Measurements from ENCODE around the gene CDC73. TPM values are rescaled to one million over a fixed set of nuclear protein-coding genes. Genes with fewer than 3 reads are reported as not detected.
A peak's percentile ranks its signal among the peaks of the same experiment; 100 is the strongest.

Gene CDC73
- total RNA-seq, 1 experiment from 2014 or later, result 63.2 TPM

- TF ChIP-seq RAD21 (IDR thresholded peaks at IDR 0.05; ENCODE audit: low read depth), result 0 out of 2 replicates have a peak, but pooled peaks have one; percentile 8
- no peak for TF ChIP-seq YY1 (IDR thresholded peaks at IDR 0.05; ENCODE audit: extremely low read depth, insufficient replicate concordance, low read depth, low read length)
- peak; percentile 71; the same call in 1 of the 2 replicates for TF ChIP-seq FOSL1 (IDR thresholded peaks at IDR 0.05; ENCODE audit: low read depth)
- peak; percentile 75 for TF ChIP-seq SP1 (IDR thresholded peaks at IDR 0.05; ENCODE audit: low read depth)
- no peak for TF ChIP-seq SRF (IDR thresholded peaks at IDR 0.05; ENCODE audit: low read depth)
- TF ChIP-seq EZH2 (IDR thresholded peaks at IDR 0.05), result no peak
- TF ChIP-seq ATF3 (IDR thresholded peaks at IDR 0.05), result no peak
- no peak; the same call in 1 of the 2 replicates for TF ChIP-seq MAX (IDR thresholded peaks at IDR 0.05)
- TF ChIP-seq ELF1 (IDR thresholded peaks at IDR 0.05; ENCODE audit: borderline replicate concordance, low read depth), result no peak
- 0 out of 2 replicates have a peak, but pooled peaks have one; percentile 22 for TF ChIP-seq POLR2AphosphoS5 (IDR thresholded peaks at IDR 0.05; ENCODE audit: low read depth, low read length)
- no peak for TF ChIP-seq POLR2A (IDR thresholded peaks at IDR 0.05; ENCODE audit: borderline replicate concordance, extremely low read depth, insufficient read depth, insufficient read length)
- TF ChIP-seq CEBPB (IDR thresholded peaks at IDR 0.05; ENCODE audit: low read depth), result no peak; the same call in 1 of the 2 replicates
- peak; percentile 56 for TF ChIP-seq JUND (IDR thresholded peaks at IDR 0.05)
Measured at GRCh38 chr1:193211539-193211938, 89.7 kb downstream of the CDC73 start (continued).

- ATAC-seq (no peak), DNase-seq (ENCODE audit: low read depth, low spot score) (no peak)
- Histone ChIP-seq H3K36me3 (ENCODE audit: control insufficient read depth in 1 of 2, insufficient read depth in 2 of 2, low read length in 2 of 2) (peaks cover 4 to 14% of the 10 kb centered on the region in 2 experiments; a peak in 1 of 4 replicates), H3K27ac (ENCODE audit: low read depth, low read length) (no peak overlapping the region), H3K4me3 (replicated peaks in 1 of 2; ENCODE audit: low read depth in 1 of 2, low read length in 2 of 2) (no peak overlapping the region), H3K4me1 (ENCODE audit: control insufficient read depth in 1 of 2, insufficient read depth in 2 of 2, low read length in 2 of 2) (peaks cover 2 to 26% of the 10 kb centered on the region in 2 experiments; a peak in 2 of 4 replicates), H2AFZ (ENCODE audit: low read depth, low read length, poor library complexity, severe bottlenecking) (no peak overlapping the region), H3K4me2 (ENCODE audit: low read length) (no peak overlapping the region), H3K79me2 (ENCODE audit: insufficient read depth, low read length) (peaks cover 9% of the 10 kb centered on the region), H3K9ac (ENCODE audit: low read length) (no peak overlapping the region), H3K9me2 (ENCODE audit: insufficient read depth) (no peaks in the 10 kb centered on the region), H3K9me3 (ENCODE audit: control insufficient read depth in 1 of 2, insufficient read depth in 1 of 2, low read depth in 1 of 2, low read length in 2 of 2) (no peaks in the 10 kb centered on the region), H4K20me1 (ENCODE audit: insufficient read depth) (no peaks in the 10 kb centered on the region; the same call in 1 of the 2 replicates), H3K27me3 (ENCODE audit: insufficient read depth, low read length) (no peaks in the 10 kb centered on the region)
- CTCF ChIA-PET, result no interaction called here
- no peak for TF ChIP-seq EZH2phosphoT487 (IDR thresholded peaks at IDR 0.05; ENCODE audit: borderline replicate concordance)
- RAD21 ChIA-PET (ENCODE audit: low non-redundant PET in 1 of 2, low total read pairs in 2 of 2, uncharacterized antibody in 2 of 2, unreplicated experiment in 2 of 2), result no interaction called here
- intact Hi-C loops (cut with micrococcal nuclease), result no loop called here
- no TSS peak for BruUV-seq (replicated peaks)
- POLR2A ChIA-PET, result no interaction called here
Measured at GRCh38 chr1:193212637-193213036, 90.8 kb downstream of the CDC73 start.

Measured in HCT116 (cell line).